Thyroid gland (tissue), 4 donors: ENCODE results near the gene ME3. TPM values are rescaled to one million over a fixed set of nuclear protein-coding genes. Genes with fewer than 3 reads are reported as not detected.

Experiments
- DNase-seq, 2 donors: peaks; one replicate each; pipeline ENCODE4 v3.0.0-alpha.2; 2019
- H3K27ac ChIP-seq, 3 donors: fragments of 200-600 bp; sonication (generic); 1 replicate in 2 of 3; 2 replicates in 1 of 3; pipeline ENCODE4 v1.5.1; 2016 to 2019; ENCODE audit warnings: mild to moderate bottlenecking in 1 of 3, moderate library complexity in 1 of 3
- H3K27me3 ChIP-seq: fragments of 200-600 bp; sonication (generic); one replicate; pipeline ENCODE4 v1.5.1; 2019
- H3K36me3 ChIP-seq, 2 donors: fragments of 200-600 bp; sonication (generic); one replicate each; pipeline ENCODE4 v1.5.1; 2016 to 2019
- H3K4me1 ChIP-seq, 2 donors: fragments of 200-600 bp; sonication (generic); one replicate each; pipeline ENCODE4 v1.5.1; 2017 to 2019
- H3K4me3 ChIP-seq, 3 donors: fragments of 200-600 bp; sonication (generic); replicated peaks in 1 of 3; 1 replicate in 2 of 3; 2 replicates in 1 of 3; pipeline ENCODE4 v1.5.1; 2016; ENCODE audit warnings: mild to moderate bottlenecking in 1 of 3
- H3K9me3 ChIP-seq: fragments of 200-600 bp; sonication (generic); one replicate; pipeline ENCODE4 v1.5.1; 2017
- POLR2A ChIP-seq, 2 donors: fragments of 450-650 bp; IDR thresholded peaks; one replicate each; pipeline ENCODE4 v1.6.1; 2017; ENCODE audit warnings: antibody characterized with exemption in 2 of 2, mild to moderate bottlenecking in 2 of 2, moderate library complexity in 1 of 2
- WGBS, 2 donors: methylation state at CpG; one replicate each; pipeline ENCODE4 v1.1.5; 2017; 5-methylcytosine and 5-hydroxymethylcytosine counted together
- intact Hi-C: fragments of 100-400 bp; cut with DNase I; formaldehyde crosslinking; loops from one replicate; pipeline ENCODE4 v1.15.1; 2023
- total RNA-seq, 4 donors: library from RNA; depleted of rRNA; stranded (reverse); fragments of >200 nt; gene quantifications; one replicate each; pipeline ENCODE4 v1.2.3, GENCODE V29; 2016
- TF ChIP-seq, protein P1 (sequence below), 6 experiments: fragments of 200-600 bp in 3 of 6; fragments of 450-650 bp in 3 of 6; sonication (generic) in 3 of 6; IDR thresholded peaks; one replicate each; pipeline ENCODE4 v1.5.1; 2016 to 2019; ENCODE audit warnings: antibody characterized with exemption in 6 of 6, mild to moderate bottlenecking in 2 of 6, inconsistent platforms in 1 of 6, moderate library complexity in 1 of 6

The ME3 gene
- total RNA-seq, 4 donors from 2014 or later: 29.1 to 53.5 (median 37.1) TPM

DNA sequence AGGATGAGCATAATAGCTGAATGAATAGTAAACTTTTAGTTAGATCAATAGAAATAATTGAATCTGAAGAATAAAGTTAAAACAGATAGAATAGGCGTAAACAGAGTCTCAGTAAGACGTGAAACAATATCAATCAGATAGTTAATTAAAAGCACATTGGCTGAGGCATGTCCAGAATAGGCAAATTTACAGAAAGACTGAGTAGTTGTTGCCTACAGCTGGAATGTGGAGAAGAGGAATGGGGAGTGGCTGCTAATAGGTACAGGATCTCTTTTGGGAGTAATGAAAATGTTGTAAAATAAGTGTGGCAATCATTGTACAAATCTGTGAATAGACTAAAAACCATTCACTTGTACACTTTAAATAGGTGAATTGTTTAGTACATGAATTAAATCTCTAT, 36.3 kb upstream of the ME3 start:
- DNase-seq: no peak

DNA sequence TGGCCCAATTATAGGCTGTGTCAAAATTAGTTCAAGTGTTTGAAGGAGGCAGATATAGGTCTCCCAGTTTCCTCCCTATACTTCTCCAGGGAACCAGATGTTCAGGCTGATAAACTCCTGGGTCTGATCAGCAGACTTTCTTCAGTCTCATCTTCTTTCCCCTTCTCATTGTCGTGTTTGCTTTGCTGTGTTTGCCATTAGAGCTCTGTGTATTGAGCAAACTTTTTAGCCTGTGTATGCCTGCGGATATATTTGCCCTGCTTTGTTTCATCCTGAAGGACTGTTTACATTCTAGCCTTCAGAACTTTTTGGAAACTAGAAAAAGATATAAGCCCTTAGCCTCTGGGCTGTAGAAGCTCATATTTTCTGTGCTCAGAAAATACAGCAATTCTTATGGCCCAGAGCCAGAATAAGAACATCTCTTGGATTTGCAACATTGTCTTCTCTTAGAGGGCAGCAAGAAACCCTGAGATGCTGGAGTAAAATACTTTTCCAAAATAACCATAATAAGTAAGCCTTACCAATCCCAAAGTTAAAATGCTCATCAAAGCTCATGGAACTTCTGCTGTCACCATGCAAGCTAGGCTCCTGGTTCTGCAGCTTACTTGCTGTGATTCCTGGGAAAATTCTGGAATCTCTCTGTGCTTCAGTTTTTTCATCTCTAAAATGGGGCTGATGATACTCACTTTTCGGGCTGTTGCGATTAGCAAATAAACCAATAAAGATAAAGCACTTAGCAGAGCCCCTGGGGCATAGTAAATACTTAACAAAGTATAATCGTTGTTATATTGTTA, 34.1 kb upstream of the ME3 start:
- no peak overlapping the region for H3K27ac ChIP-seq
- intact Hi-C loops: no loop called here
- no peak overlapping the region for H3K4me3 ChIP-seq
- TF ChIP-seq, protein P1, sequence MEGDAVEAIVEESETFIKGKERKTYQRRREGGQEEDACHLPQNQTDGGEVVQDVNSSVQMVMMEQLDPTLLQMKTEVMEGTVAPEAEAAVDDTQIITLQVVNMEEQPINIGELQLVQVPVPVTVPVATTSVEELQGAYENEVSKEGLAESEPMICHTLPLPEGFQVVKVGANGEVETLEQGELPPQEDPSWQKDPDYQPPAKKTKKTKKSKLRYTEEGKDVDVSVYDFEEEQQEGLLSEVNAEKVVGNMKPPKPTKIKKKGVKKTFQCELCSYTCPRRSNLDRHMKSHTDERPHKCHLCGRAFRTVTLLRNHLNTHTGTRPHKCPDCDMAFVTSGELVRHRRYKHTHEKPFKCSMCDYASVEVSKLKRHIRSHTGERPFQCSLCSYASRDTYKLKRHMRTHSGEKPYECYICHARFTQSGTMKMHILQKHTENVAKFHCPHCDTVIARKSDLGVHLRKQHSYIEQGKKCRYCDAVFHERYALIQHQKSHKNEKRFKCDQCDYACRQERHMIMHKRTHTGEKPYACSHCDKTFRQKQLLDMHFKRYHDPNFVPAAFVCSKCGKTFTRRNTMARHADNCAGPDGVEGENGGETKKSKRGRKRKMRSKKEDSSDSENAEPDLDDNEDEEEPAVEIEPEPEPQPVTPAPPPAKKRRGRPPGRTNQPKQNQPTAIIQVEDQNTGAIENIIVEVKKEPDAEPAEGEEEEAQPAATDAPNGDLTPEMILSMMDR (IDR thresholded peaks at IDR 0.05): no peak
- TF ChIP-seq POLR2A (IDR thresholded peaks at IDR 0.05): no peak
- no peaks in the 10 kb centered on the region for H3K9me3 ChIP-seq
- no peak for DNase-seq
- 70 to 71% methylated on average over 5 of the region's 5 CpGs for WGBS, 2 donors
- H3K36me3 ChIP-seq: no peaks in the 10 kb centered on the region
- H3K4me1 ChIP-seq: no peaks in the 10 kb centered on the region
- no peaks in the 10 kb centered on the region for H3K27me3 ChIP-seq

More for the DNA sequence above, 36.3 kb upstream of the ME3 start:
- Histone ChIP-seq H3K4me3 (no peak overlapping the region), H3K27me3 (no peaks in the 10 kb centered on the region), H3K4me1 (no peaks in the 10 kb centered on the region), H3K9me3 (no peaks in the 10 kb centered on the region), H3K36me3 (no peaks in the 10 kb centered on the region), H3K27ac (no peak overlapping the region)
- no peak for TF ChIP-seq POLR2A (IDR thresholded peaks at IDR 0.05)
- TF ChIP-seq, protein P1 (IDR thresholded peaks at IDR 0.05): no peak
- intact Hi-C loops: no loop called here
- 88 to 90% methylated on average over 2 of the region's 2 CpGs for WGBS, 2 donors

DNA sequence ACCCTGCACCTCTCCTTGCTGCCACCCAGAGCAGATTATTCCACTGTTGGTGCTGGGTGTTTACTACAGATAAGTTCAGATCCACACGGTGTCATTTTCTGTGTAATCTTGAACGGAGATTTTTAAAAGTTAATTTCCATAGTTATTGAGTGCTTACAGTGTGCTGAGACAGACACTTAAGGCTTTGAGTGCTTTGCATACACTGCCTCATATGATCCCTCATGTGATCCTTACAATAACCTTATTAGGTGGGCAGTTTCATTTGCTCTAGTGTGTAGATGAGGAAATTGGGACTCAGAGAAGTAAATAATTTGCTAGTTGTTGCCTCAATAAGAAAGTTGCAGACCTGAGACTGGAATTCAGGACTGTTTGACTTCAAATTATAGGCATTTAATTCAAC, 32.3 kb upstream of the ME3 start:
- TF ChIP-seq, protein P1 (IDR thresholded peaks at IDR 0.05): no peak
- no peak for TF ChIP-seq POLR2A (IDR thresholded peaks at IDR 0.05)
- H3K4me3 ChIP-seq: no peak overlapping the region
- H3K36me3 ChIP-seq: no peaks in the 10 kb centered on the region
- intact Hi-C loops: no loop called here
- no peaks in the 10 kb centered on the region for H3K4me1 ChIP-seq
- H3K27me3 ChIP-seq: no peaks in the 10 kb centered on the region
- WGBS, 2 donors: 85 to 88% methylated on average over 2 of the region's 2 CpGs
- H3K27ac ChIP-seq: no peak overlapping the region
- DNase-seq: no peak
- no peaks in the 10 kb centered on the region for H3K9me3 ChIP-seq

DNA sequence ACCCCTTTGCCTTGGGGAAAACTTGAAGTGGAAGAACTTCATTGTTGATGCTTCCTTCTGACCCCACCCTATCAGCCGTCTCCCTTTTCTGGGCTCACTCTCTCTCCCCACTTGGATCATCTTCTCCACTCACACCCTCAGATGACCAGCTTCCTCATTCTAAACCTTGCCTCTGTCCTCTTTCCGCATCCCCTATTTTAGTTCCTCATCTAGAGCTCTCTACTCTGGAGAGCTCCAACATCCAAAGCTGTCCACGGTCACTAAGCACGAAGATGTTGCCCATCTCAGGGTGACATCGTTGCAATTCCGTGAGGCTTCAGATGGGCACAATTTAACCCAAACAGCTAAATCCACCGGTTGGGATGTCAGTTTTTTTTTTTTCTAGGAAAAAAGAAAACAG, 31.6 kb upstream of the ME3 start:
- no peak overlapping the region for H3K27ac ChIP-seq
- intact Hi-C loops: no loop called here

More for the DNA sequence above, 31.6 kb upstream of the ME3 start:
- Histone ChIP-seq H3K9me3 (no peaks in the 10 kb centered on the region), H3K27me3 (no peaks in the 10 kb centered on the region), H3K36me3 (no peaks in the 10 kb centered on the region), H3K4me1 (no peaks in the 10 kb centered on the region), H3K4me3 (no peak overlapping the region)
- TF ChIP-seq, protein P1 (IDR thresholded peaks at IDR 0.05): no peak
- no peak for TF ChIP-seq POLR2A (IDR thresholded peaks at IDR 0.05)
- WGBS, 2 donors: 80 to 84% methylated on average over 7 of the region's 7 CpGs
- no peak for DNase-seq
